Mesodermal cell (in vitro differentiated cells): ENCODE measurements around the gene AAGAB.
A peak's percentile ranks its signal among the peaks of the same experiment; 100 is the strongest.

Experiments
- H3K27ac ChIP-seq: 2 replicates; pipeline ENCODE4 v1.7.0; 2013; ENCODE audit warnings: mild to moderate bottlenecking, low read depth, low read length, moderate library complexity; ENCODE audit not compliant: severe bottlenecking
- H3K36me3 ChIP-seq: 2 replicates; pipeline ENCODE4 v1.7.1; 2013; ENCODE audit warnings: mild to moderate bottlenecking, low read length, moderate library complexity; ENCODE audit not compliant: control insufficient read depth, insufficient read depth
- H3K4me1 ChIP-seq: one replicate; pipeline ENCODE4 v1.7.1; 2013; ENCODE audit warnings: mild to moderate bottlenecking, low read length; ENCODE audit not compliant: insufficient read depth, control insufficient read depth, poor library complexity, severe bottlenecking
- H3K4me3 ChIP-seq: 2 replicates; pipeline ENCODE4 v1.7.0; 2013; ENCODE audit warnings: low read length, control low read depth, mild to moderate bottlenecking; ENCODE audit not compliant: insufficient read depth, poor library complexity, severe bottlenecking; ENCODE audit errors: extremely low read depth
- H3K9me3 ChIP-seq: 2 replicates; pipeline ENCODE4 v1.7.1; 2013; ENCODE audit warnings: mild to moderate bottlenecking, low read length, moderate library complexity; ENCODE audit not compliant: control insufficient read depth
- WGBS, 2 experiments: methylation state at CpG; one replicate each; pipeline ENCODE4 v1.1.5; 2013; ENCODE audit warnings: missing lambda C conversion rate in 2 of 2; ENCODE audit not compliant: insufficient coverage in 2 of 2; 5-methylcytosine and 5-hydroxymethylcytosine counted together

AAGAB gene

DNA sequence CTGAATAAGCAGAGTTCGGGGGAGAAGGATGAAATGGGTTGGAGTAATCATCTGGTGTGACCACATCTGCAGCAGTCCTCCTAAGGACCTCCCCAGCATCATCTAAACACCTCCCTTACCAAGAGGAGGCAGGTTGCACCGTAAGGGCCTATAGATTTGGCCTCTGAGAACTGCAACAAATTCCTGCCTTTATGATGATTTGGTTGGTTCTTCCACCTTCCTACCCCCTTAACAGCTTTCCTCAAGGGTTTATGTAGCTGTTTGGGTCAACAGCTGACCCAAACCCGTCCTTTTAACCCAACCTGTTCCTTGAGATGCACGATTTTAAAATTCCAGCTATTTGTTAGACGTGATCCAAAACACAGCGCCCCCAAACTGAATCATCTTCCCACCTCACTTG lies 58.2 kb downstream of the AAGAB start:
- Histone ChIP-seq H3K4me3 (no peak overlapping the region), H3K9me3 (no peaks in the 10 kb centered on the region)

DNA sequence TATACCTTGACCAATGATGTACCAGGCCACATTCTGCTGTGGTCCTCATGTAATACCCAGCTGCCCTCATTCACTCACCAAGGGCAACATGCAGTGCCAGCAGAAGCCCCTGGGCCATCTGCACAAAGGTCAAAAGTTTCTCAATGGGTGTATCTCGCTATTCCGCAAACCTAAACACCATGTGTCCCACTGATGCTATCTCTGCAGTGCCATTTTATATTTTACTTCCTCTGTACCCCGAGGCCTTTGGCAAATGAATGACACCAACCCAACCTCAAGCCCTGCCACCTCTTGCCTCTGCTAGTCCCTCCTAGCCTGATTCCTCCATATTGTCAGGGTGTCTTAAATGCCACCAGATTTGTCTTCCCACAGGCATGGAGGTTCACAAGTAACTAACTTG lies 59.2 kb downstream of the AAGAB start:
- Histone ChIP-seq H3K36me3 (peaks cover 45% of the 10 kb centered on the region), H3K27ac (no peak overlapping the region), H3K4me1 (no peaks in the 10 kb centered on the region), H3K9me3 (no peaks in the 10 kb centered on the region), H3K4me3 (no peak overlapping the region)
- 84 to 100% methylated on average over 3 of the region's 3 CpGs for WGBS, 2 experiments

More for the DNA sequence above, 58.2 kb downstream of the AAGAB start:
- Histone ChIP-seq H3K4me1 (peaks cover 2% of the 10 kb centered on the region), H3K36me3 (peaks cover 37% of the 10 kb centered on the region), H3K27ac (peak overlapping the region; percentile 30)
- 93 to 94% methylated on average over 4 to 5 of the region's 6 CpGs for WGBS, 2 experiments

DNA sequence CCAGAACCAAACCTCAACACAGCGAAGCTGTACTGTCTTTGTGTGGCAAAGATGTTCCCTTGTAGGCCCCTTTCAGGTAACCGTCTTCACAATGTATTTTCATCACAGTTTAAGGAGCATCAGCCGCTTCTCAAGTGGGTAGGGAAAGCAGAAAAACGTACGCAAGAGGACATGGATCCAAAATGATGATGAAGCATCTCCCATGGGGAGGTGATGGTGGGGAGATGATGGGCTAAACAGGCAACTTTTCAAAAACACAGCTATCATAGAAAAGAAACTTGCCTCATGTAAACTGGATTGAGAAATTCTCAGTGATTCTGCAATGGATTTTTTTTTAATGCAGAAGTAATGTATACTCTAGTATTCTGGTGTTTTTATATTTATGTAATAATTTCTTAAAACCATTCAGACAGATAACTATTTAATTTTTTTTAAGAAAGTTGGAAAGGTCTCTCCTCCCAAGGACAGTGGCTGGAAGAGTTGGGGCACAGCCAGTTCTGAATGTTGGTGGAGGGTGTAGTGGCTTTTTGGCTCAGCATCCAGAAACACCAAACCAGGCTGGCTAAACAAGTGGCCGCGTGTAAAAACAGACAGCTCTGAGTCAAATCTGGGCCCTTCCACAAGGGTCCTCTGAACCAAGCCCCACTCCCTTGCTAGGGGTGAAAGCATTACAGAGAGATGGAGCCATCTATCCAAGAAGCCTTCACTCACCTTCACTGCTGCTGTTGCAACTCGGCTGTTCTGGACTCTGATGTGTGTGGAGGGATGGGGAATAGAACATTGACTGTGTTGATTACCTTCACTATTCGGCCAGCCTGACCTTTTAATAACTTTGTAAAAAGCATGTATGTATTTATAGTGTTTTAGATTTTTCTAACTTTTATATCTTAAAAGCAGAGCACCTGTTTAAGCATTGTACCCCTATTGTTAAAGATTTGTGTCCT lies 60.0 kb downstream of the AAGAB start:
- no peaks in the 10 kb centered on the region for H3K9me3 ChIP-seq
- H3K4me3 ChIP-seq, result no peak overlapping the region
- no peaks in the 10 kb centered on the region for H3K4me1 ChIP-seq
- WGBS, 2 experiments, result 73 to 89% methylated on average over 2 to 3 of the region's 9 CpGs
- no peak overlapping the region for H3K27ac ChIP-seq
- peaks cover 54% of the 10 kb centered on the region for H3K36me3 ChIP-seq

DNA sequence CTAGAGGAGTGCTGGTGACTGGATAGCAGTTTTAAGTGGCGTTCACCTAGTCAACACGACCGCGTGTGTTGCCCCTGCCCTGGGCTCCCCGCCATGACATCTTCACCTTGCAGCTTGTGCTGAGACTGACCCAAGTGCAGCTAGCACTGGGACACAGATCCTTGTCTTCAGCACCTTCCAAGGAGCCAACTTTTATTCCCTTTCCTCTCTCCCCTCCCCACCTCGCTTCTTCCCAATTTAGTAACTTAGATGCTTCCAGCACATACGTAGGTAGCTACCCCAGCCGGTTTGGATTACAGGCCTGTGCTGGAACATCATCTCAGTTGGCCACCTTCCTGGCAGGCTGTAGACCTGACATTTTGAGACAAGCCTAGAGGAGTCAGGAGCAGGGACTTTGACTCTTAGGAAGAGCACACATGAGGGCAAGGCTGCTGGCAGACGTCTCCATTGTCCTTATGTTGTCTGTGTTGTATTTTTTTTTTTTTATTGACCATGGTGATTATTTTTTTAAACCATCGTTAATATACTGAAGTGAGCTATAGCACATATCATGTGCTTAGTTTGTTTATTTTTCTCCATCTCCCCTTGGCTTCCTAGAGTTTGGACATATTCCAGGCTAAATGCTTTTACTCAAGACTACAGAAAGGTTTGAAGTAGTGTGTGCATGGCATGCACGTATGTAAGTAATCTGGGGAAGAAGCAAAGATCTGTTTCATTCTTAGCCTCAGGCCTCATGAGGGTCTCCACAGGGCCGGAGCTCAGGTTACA lies 61.1 kb downstream of the AAGAB start:
- H3K27ac ChIP-seq, result no peak overlapping the region
- H3K4me3 ChIP-seq, result no peak overlapping the region
- 89 to 93% methylated on average over 9 to 10 of the region's 12 CpGs for WGBS, 2 experiments
- H3K4me1 ChIP-seq, result peaks cover 3% of the 10 kb centered on the region
- peaks cover 64% of the 10 kb centered on the region for H3K36me3 ChIP-seq
- H3K9me3 ChIP-seq, result no peaks in the 10 kb centered on the region

DNA sequence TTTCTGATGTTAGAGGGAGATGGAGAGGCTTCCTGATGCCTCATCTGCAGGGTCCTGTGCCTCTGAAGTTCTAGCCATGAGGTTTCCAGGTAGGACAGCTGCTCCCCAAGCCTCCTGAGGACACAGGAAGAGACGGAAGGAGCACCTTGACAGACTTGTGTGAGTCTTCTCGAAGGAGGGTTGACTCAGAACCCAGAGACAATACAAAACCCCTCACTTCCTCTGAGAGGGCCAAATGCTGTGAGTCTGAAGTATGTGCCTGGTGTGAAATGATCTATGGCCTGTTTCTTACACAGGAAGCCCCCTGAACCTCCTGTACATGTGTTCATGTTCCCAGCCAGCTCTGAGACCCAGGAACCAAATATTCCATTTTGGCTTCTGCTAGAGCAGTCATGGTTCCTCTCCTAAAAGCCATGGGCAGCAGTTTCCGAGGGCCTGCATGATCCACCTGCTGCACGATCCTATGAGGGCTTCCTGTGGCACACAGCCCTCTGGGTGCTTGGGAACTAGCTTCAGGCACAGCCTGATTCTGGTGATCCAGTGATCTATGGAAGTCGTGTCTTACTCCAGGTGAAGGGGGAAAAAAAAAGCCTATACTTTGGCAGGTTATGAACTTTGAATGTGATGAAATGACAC lies 62.2 kb downstream of the AAGAB start:
- no peaks in the 10 kb centered on the region for H3K9me3 ChIP-seq
- 92 to 97% methylated on average over 3 to 4 of the region's 5 CpGs for WGBS, 2 experiments
- H3K4me1 ChIP-seq, result peaks cover 3% of the 10 kb centered on the region
- H3K4me3 ChIP-seq, result no peak overlapping the region
- H3K36me3 ChIP-seq, result peaks cover 74% of the 10 kb centered on the region
- no peak overlapping the region for H3K27ac ChIP-seq

DNA sequence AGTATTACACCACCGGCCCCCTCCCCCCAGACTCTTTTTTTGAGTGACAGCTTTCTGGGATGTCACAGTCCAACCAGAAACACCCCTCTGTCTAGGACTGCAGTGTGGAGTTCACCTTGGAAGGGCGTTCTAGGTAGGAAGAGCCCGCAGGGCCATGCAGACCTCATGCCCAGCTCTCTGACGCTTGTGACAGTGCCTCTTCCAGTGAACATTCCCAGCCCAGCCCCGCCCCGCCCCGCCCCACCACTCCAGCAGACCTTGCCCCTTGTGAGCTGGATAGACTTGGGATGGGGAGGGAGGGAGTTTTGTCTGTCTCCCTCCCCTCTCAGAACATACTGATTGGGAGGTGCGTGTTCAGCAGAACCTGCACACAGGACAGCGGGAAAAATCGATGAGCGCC lies 63.6 kb downstream of the AAGAB start:
- no peaks in the 10 kb centered on the region for H3K9me3 ChIP-seq
- no peak overlapping the region for H3K4me3 ChIP-seq
- 96 to 100% methylated on average over 3 of the region's 11 CpGs for WGBS, 2 experiments
- H3K4me1 ChIP-seq, result peaks cover 3% of the 10 kb centered on the region
- no peak overlapping the region for H3K27ac ChIP-seq
- H3K36me3 ChIP-seq, result peaks cover 89% of the 10 kb centered on the region

DNA sequence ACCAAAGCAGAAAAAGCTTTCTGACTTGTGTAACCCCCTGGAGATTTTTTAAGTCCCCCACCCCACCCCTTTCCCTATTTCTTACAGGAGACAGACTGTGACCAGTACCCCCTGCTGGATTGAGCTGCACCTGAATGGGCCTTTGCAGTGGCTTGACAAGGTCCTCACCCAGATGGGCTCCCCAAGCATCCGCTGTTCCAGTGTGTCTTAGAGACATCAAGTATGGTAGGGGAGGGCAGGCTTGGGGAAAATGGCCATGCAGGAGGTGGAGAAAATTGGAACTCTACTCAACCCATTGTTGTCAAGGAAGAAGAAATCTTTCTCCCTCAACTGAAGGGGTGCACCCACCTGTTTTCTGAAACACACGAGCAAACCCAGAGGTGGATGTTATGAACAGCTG lies 64.1 kb downstream of the AAGAB start:
- Histone ChIP-seq H3K4me3 (no peak overlapping the region), H3K36me3 (peaks cover 88% of the 10 kb centered on the region), H3K4me1 (peaks cover 3% of the 10 kb centered on the region), H3K9me3 (no peaks in the 10 kb centered on the region), H3K27ac (no peak overlapping the region)
- WGBS, 2 experiments, result 100% methylated on average over 1 of the region's 2 CpGs; no CpG with 5 or more reads in 1 of the 2 experiments

DNA sequence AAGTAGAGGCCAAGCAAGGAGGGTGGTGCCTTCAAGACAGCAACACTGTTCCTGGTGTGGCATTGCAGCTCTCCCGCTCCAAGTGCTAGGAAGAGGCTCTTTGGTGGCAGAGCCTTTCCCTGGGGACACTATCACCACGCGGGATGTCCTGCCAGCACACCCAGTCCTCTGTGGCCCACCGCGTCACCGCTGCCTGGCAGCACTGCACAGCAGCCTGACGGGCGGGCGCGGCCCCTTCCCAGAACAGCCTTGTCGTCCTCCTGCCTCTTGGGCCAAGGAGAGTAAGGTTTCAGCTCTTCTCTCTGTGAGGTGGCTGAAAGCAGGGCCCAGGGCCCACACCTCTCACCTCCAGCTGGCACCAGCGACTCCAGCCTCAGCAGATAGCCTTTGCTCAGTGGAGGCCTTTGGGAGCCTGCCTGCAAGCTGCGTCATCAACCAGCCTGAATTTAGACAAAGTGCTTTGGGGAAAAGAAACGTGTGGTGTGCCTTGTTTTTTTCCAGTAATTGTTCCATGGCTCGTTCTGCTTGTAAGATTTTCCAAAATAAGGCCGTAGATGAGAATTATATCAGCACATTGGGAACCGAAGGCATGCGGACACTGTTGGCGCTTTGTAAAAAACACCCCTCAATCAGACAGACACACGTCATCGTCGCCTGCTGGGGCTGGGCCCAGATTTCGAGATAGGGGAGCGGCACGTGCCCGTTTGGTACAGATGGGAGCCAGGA lies 65.0 kb downstream of the AAGAB start:
- WGBS, 2 experiments, result 92 to 95% methylated on average over 19 to 25 of the region's 26 CpGs
- Histone ChIP-seq H3K27ac (no peak overlapping the region), H3K4me1 (peaks cover 3% of the 10 kb centered on the region)

DNA sequence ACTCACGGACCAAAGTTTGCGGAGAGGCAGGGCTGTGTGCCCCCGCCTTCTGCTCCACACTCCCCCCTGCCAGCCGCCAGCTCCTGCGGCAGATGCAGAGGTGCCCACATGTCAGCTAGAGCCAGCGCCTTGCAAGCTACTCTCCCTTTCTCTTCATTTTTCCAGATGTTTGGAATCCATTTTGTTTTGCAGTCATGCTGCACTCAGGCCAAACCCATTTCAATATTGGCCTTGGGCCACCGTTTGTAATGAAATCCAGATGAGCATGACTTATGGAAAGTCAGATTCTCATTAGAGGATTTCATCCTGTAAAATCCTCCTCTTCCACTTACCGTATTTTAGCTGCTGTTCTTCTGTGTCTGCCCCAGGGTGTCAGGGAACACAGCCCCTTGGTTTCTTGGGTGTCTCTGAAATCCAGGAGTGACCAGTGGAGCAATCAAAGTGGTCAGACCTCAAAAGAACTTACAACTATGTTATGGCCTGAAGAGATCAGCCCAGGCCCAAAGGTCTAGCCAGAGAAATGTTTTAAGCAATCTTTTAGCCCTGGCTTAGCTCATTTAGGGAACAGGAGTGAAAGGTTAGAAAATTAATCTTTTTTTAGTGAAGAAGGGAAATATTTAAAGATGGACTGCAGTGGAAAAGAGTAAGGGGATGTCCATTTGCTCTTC lies 65.8 kb downstream of the AAGAB start:
- no peak overlapping the region for H3K27ac ChIP-seq

More for the DNA sequence above, 65.0 kb downstream of the AAGAB start:
- Histone ChIP-seq H3K9me3 (no peaks in the 10 kb centered on the region), H3K36me3 (peaks cover 88% of the 10 kb centered on the region), H3K4me3 (no peak overlapping the region)

More for the DNA sequence above, 65.8 kb downstream of the AAGAB start:
- 92 to 100% methylated on average over 7 to 8 of the region's 8 CpGs for WGBS, 2 experiments
- H3K4me1 ChIP-seq, result peaks cover 3% of the 10 kb centered on the region
- H3K36me3 ChIP-seq, result peaks cover 88% of the 10 kb centered on the region
- H3K4me3 ChIP-seq, result no peak overlapping the region
- H3K9me3 ChIP-seq, result no peaks in the 10 kb centered on the region
